Measurements from ENCODE around the gene SMAD9.

Gene SMAD9

DNA sequence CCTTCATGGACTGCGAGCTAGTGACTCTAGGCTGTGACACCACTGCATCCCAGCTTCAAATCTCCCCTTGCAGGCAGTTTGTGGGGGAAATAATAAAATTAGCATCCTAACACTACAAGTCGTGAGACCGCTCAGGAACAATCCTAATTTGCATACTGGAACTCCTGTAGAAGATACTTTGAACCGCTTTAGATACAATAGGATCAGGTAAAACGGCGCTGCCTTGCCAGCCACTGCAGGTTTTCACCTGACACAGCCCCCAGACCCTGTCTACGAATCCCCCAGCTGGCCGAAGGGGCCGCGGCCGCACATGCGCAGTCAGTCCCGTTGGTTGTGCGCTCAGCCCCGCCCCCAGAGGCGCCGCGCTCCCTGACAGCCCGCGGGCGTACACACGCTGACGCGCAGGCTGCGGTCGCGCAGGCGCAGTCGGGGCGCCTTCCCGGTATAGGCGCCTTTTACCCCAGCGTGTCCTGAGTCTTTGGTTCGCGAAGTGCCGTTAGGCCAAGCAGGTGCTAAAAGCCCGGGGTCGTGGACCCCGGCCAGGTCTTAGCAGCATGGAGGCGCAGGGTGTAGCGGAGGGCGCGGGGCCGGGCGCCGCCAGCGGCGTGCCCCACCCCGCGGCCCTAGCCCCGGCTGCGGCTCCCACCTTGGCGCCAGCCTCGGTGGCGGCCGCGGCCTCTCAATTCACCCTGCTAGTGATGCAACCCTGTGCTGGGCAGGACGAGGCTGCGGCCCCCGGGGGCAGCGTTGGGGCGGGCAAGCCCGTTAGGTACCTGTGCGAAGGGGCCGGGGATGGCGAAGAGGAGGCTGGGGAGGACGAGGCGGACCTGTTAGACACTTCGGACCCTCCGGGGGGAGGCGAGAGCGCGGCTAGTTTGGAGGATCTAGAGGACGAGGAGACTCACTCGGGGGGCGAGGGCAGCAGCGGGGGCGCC lies 101.0 kb downstream of the SMAD9 start, which contains the start of gene RFXAP:
Gene RFXAP, plus strand, starts transcription at position 419 of the 935 bp plus-strand sequence. Its CDS starts 136 bp downstream, at position 555.
- no peak for FAIRE-seq

GRCh38 chr13:36817996-36818803 lies 101.8 kb downstream of the SMAD9 start:
- DNase-seq (ENCODE audit: low spot score): no peak
- FAIRE-seq: no peak

More for the DNA sequence above, 101.0 kb downstream of the SMAD9 start, which contains the start of gene RFXAP:
- peak; percentile 69 for DNase-seq (ENCODE audit: low spot score)

GRCh38 chr13:36815062-36815461 lies 105.0 kb downstream of the SMAD9 start:
- DNase-seq (ENCODE audit: low spot score) (no peak), FAIRE-seq (no peak)

GRCh38 chr13:36814465-36814864 lies 105.6 kb downstream of the SMAD9 start:
- DNase-seq (ENCODE audit: low spot score) (no peak), FAIRE-seq (no peak)

- no peak for DNase-seq (ENCODE audit: low spot score)
- FAIRE-seq: no peak
Measured at GRCh38 chr13:36813225-36813624, 106.8 kb downstream of the SMAD9 start.

GRCh38 chr13:36807616-36808015 lies 112.4 kb downstream of the SMAD9 start:
- no peak for FAIRE-seq
- no peak for DNase-seq (ENCODE audit: low spot score)

- DNase-seq (ENCODE audit: low spot score) (no peak), FAIRE-seq (no peak)
Measured at GRCh38 chr13:36806102-36806501, 113.9 kb downstream of the SMAD9 start.

DNA sequence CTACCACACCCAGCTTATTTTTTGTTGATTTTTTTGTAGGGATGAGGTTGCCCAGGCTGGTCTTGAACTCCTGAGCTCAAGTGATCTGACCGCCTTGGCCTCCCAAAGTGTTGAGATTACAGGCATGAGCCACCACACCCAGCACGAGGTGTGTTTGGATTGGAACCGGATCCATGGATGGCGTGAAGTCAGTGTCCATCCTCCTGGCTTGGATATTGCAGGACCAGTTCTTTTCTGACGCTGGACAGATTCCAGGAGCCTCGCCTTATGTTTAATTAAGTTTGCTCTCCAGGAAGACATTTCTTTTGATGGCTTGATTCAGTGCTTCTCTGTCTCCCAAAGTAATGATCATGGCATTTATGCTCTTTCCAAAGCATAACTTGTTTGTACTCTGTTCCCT lies 115.5 kb downstream of the SMAD9 start:
- FAIRE-seq (no peak), DNase-seq (ENCODE audit: low spot score) (no peak)

DNA sequence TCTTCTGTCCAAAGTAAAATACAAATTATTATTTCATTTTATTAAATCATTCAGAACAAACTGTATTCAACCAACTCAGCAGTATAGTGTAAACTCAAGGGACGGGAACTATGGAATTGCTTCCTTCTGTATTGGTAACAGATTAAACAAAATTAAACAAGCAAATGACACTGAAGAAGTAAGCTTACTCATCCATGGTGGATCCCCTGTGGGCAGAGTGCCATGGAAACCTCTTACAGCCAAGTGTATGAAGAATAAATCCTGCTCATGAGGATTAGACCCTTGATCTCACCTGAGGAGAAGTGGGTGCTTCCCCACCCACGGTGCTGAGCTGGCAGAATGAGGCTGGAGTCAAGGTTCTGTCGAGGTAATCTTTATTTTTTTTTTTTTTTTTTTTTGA lies 119.0 kb downstream of the SMAD9 start:
- DNase-seq (ENCODE audit: low spot score) (peak; percentile 77), FAIRE-seq (peak; percentile 91)

- no peak for FAIRE-seq
- DNase-seq (ENCODE audit: low spot score): no peak
Measured at GRCh38 chr13:36796052-36796451, 124.0 kb downstream of the SMAD9 start.

- DNase-seq (ENCODE audit: low spot score) (no peak), FAIRE-seq (no peak)
Measured at GRCh38 chr13:36795463-36795862, 124.6 kb downstream of the SMAD9 start.

Measured in RCC 7860 (cell line).